Measurements from ENCODE around the gene SESN1.

SESN1 gene

DNA sequence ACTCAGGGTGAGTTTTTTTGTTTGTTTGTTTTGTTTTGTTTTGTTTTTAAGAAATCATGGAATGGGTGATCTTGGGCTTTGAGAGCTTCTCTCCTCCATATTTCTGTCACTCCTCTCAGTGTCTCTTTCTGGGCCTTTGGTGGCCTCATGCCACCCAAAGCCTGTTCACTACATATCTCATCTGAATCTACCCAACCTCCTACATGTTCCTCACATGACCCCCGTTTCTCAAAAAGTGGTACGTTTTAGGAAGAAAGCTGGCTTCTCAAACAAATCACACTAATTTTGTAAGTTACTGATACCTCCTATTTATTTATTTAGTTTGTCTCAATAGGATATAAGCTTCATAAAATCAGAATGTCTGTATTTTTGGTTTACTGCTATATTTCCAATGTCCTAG is 80.0 kb downstream of the SESN1 start:
- TF ChIP-seq, protein P1, sequence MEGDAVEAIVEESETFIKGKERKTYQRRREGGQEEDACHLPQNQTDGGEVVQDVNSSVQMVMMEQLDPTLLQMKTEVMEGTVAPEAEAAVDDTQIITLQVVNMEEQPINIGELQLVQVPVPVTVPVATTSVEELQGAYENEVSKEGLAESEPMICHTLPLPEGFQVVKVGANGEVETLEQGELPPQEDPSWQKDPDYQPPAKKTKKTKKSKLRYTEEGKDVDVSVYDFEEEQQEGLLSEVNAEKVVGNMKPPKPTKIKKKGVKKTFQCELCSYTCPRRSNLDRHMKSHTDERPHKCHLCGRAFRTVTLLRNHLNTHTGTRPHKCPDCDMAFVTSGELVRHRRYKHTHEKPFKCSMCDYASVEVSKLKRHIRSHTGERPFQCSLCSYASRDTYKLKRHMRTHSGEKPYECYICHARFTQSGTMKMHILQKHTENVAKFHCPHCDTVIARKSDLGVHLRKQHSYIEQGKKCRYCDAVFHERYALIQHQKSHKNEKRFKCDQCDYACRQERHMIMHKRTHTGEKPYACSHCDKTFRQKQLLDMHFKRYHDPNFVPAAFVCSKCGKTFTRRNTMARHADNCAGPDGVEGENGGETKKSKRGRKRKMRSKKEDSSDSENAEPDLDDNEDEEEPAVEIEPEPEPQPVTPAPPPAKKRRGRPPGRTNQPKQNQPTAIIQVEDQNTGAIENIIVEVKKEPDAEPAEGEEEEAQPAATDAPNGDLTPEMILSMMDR (IDR thresholded peaks at IDR 0.05; ENCODE audit: low read depth, low read length) = no peak

DNA sequence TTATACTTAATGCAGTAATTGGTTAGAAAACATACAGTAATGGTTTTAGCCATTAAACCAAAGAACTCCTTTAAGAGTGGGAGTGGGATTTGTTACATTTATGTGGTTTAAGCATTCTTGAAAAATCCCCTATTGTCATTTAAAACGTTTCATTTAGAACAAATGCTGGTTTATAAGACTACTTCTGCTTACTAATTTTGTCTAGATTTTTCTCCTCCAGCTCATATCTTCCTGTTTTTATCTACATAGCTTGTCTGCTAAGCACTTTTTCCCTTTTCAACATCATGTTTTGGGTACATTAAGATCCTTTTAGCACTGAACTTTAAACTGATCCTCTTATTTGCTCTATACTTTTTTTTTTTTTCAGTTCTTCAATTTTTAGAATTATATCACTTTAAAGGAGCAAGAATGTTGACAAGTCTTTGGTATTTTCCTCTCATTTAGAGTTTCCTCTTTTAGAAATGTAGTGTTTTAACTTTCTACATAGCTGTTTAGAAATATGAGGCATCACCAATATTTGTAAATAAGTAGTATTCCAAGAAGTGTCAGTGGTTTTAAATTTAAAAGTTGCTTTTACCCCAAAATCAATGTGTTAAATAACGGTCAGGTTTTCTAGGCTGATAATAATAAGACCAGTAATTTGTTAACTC is 80.9 kb downstream of the SESN1 start:
- H3K4me3 ChIP-seq (ENCODE audit: low read depth, low read length) = no peak overlapping the region
- TF ChIP-seq, protein P1 (IDR thresholded peaks at IDR 0.05; ENCODE audit: low read depth, low read length) = no peak

More for the DNA sequence above, 80.0 kb downstream of the SESN1 start:
- no peak overlapping the region for H3K4me3 ChIP-seq (ENCODE audit: low read depth, low read length)

DNA sequence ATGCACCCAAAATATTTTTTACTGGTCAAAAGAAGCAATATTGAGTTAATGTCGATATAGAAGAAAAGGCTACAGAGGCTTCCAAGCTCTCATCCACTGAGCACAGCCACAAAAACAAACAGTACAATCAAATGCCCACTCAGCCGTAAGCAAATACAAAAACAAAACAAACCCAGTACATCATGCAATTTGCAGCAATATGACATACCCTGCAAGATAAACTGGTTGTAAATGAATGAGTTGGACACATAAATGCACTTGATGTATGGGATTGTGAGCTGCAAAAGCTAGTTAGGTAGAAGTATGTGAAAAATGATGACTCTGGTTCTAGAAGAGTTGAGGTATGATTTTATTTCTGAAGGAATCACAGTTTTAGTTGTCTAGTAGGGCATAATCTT is 83.9 kb downstream of the SESN1 start:
- no peak overlapping the region for H3K4me3 ChIP-seq (ENCODE audit: low read depth, low read length)
- TF ChIP-seq, protein P1 (IDR thresholded peaks at IDR 0.05; ENCODE audit: low read depth, low read length) = no peak

DNA sequence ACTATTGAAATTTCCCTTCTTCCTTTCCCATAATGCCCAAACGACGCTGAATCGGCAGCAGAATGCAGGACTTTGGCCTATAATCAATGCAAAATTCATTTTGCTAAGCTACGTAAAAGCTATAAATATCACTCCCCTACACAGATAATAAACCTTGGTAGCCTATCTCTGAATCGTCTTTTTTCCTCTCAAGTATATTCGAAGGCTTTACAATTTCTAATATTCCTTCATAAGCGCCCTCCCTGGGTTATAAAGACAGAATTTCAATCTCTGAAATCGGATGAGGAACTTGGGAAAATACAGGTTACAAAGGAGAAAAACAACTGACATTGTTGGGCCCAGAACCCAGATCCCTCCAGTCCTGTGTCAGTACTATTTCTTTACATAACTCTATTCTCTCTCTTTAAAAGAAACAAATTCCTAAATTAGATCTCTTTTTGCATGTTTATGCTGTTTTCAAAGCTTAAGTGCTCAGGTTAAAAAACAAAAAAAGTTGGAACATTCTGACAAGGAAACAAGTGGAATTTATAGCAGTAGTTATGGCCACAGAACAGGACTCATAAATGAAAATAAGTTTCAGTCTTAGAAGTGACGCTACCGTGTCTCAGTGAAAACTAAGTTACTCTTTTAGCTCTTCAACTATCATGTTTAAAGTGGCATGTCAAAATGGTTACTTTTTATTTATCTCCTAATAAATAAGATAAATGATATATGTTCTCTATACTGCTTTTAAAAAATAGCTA is 84.5 kb downstream of the SESN1 start:
- H3K4me3 ChIP-seq (ENCODE audit: low read depth, low read length) = peak overlapping the region; percentile 97

DNA sequence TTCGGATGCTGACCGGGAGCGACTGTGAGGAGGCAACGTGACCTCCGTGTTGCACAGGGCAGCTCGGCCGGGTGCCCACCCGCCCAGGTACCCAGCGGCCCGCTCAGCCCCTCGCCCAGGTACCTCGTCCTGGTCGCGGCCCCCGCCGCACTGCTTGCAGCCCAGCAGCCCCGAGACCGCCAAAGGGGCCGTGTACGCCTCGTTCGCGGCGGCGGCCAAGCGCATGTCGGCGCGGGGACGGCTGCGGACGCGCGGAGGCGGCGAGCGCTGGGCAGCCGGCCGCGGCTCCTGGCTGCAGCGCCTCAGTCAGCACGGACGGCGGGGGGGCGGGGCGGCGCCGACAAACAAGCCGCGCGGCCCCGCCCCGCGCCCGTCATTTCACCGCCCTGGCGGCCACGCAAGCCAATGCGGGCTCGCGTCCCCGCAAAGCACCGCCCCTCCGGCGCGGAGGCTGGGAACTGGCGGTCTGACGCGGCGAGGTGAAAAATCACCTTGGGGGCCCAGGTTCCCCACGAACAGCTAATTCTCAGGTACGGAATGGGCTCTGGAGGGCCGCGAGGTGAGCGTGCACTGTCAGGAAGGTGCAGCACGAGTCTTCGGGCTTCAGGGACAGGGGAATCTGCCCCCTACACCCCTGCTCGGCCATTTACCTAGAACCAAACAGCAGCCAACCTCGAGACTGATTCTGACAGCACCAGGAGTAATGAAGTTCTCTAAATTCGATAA is 85.2 kb downstream of the SESN1 start:
- peak overlapping the region; percentile 97 for H3K4me3 ChIP-seq (ENCODE audit: low read depth, low read length)
- TF ChIP-seq, protein P1 (IDR thresholded peaks at IDR 0.05; ENCODE audit: low read depth, low read length) = no peak

More for the DNA sequence above, 84.5 kb downstream of the SESN1 start:
- TF ChIP-seq, protein P1 (IDR thresholded peaks at IDR 0.05; ENCODE audit: low read depth, low read length) = no peak

DNA sequence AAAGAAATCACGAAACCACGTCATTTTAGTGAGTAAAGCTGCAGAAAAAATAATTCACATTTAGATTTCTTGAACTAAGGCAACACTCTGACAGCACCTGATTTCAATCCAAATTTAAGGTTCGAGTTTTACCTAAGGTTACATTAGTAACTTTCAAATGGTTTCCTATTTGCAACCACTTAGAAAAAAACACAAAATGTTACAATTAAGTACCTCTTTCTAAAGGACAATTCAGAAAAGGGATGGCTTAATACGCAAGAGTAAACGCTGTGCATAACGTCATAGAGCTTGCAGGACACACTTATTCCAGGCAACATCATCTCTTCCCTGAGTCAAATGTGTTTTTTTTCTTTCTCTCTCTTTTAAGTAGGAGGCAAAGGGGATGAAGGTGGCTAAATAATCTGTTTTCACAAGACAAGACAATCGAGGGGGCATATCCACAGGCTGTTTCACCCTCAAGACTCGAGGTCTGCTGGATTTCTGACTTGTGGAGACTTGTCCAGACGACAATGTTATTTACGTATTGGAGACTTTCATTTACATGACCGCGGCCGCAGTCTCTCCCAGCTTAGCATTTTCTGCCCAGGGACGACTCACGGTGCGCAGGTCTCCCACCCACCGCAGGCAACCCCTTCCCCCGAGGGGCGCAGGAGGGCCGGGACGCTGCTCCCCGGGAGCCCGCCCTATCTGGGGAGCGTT is 86.0 kb downstream of the SESN1 start:
- TF ChIP-seq, protein P1 (IDR thresholded peaks at IDR 0.05; ENCODE audit: low read depth, low read length) = no peak
- H3K4me3 ChIP-seq (ENCODE audit: low read depth, low read length) = peak overlapping the region; percentile 97
